GM19324 (cell line): ENCODE results near the gene CCSER1.
"Not testable (repeated sequence)": the region's sequence is repeated elsewhere in the genome, so short reads cannot be mapped to it uniquely, and the experiment has no call there.

Source experiments
- ATAC-seq: cut with Tn5 transposase; IDR thresholded peaks from one replicate; pipeline ENCODE4 v1.9.1; 2021; ENCODE audit warnings: mild to moderate bottlenecking, moderate library complexity; ENCODE audit not compliant: unreplicated experiment, low FRiP score

CCSER1 gene

DNA sequence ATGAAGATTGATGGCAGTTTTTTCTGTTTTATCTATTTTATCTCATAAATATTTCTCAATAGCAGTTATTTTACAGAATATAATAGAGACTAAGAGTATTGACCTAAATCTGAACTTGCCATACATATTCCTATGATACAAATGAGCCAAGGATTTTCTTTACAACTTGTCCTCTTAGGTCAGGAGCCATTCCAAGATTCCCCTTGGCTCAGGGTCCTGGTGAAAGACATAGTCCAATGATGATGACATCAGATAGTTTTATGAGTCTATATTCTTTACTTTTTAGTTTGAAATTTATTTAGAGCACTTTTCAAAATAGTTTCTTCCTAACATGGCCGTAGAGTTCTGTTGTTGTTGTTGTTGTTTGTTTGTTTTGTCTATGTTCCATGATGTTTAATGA is 1307.4 kb downstream of the CCSER1 start:
- ATAC-seq: no peak

- no peak for ATAC-seq
Measured at GRCh38 chr4:91436556-91436955, 1309.4 kb downstream of the CCSER1 start.

GRCh38 chr4:91447168-91447567 is 1320.0 kb downstream of the CCSER1 start:
- no peak for ATAC-seq

- ATAC-seq: no peak
Measured at GRCh38 chr4:91448668-91449330, 1321.6 kb downstream of the CCSER1 start.

- ATAC-seq: no peak
Measured at GRCh38 chr4:91454111-91454510, 1326.9 kb downstream of the CCSER1 start.

- not testable (repeated sequence) for ATAC-seq
Measured at GRCh38 chr4:91462566-91462965, 1335.4 kb downstream of the CCSER1 start.

- no peak for ATAC-seq
Measured at GRCh38 chr4:91470671-91471070, 1343.5 kb downstream of the CCSER1 start.

GRCh38 chr4:91471280-91471679 is 1344.1 kb downstream of the CCSER1 start:
- no peak for ATAC-seq

DNA sequence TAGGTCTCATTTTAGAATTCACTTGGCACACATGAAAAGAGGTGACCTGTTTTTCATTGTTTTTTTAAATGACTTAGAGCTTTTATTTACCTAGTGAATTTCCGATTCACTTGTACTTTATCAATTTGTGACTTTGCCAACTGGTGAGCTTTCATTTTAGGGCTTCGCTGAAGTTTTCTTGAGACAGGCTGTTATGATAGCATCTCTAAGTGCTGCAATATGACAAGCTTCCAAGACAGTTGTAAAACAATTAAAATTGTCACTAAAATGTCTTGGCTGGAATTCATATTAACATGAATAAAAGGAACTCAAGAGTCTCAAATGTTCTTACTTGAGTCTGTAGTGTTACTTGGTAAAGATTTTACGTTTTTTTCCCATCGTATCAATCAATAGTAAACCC is 1344.9 kb downstream of the CCSER1 start:
- ATAC-seq: no peak

DNA sequence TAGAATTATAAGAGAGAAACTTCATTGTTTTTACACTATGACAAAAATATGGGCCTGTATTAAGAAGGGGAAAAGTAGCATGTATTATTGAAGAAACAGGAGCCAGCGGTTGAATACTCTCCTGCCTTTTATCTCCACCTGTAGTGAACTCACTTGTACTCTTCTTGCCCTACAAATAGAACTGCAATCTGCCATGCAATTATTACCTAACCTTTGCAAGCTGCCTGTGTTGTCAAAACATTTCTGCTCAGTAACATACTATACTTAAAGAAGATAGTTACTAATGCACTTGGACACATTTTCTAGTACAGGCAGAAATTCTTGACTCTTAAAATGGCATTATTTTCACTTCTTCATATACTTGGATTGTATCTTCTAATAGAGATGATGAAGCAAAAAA is 1358.2 kb downstream of the CCSER1 start:
- ATAC-seq: no peak

DNA sequence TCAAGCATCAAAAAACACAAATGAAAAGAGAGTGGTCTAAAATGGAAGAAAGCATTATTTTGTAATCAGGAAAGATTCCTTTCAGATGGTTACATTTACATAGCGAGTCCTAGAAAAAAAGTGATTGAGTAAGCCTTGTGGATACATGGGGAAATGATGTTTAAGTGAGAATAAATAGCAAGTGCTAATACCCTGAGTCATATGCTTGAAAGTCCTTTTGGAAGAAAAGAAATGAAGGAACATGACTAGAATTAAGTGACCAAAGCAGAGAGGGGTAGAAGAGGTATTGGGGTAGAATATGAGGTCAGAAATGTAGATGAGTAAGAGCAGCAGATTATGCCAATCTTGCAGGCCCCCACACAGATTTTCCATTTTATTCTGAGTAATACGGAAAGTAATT is 1361.8 kb downstream of the CCSER1 start:
- ATAC-seq: no peak

DNA sequence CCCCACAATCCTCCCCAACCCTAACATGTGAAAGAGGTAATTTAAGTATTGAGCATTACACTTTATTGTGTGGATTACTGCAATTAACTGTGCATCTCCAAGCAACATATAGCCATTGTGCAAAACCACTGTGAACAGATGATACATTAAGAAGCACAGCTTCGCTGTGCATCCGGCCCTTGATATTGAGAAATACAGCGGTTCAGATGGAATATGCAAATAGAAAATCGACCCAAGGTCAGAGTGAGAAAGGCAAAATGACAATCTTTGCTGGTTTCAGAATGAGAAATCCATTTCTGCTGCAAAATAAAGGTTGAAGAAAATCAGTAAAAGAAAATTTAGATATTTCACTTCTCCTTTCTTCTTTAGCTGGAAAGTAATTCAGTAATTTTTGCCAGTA is 1370.7 kb downstream of the CCSER1 start:
- ATAC-seq: no peak

GRCh38 chr4:91502365-91502764 is 1375.2 kb downstream of the CCSER1 start:
- ATAC-seq: peak; percentile 51

GRCh38 chr4:91513326-91513725 is 1386.1 kb downstream of the CCSER1 start:
- no peak for ATAC-seq

- ATAC-seq: no peak
Measured at GRCh38 chr4:91519155-91519554, 1392.0 kb downstream of the CCSER1 start.

- ATAC-seq: no peak
Measured at GRCh38 chr4:91525621-91526020, 1398.4 kb downstream of the CCSER1 start.

- no peak for ATAC-seq
Measured at GRCh38 chr4:91527056-91527455, 1399.9 kb downstream of the CCSER1 start.

GRCh38 chr4:91567594-91567993 is 1440.4 kb downstream of the CCSER1 start:
- no peak for ATAC-seq

GRCh38 chr4:91577864-91578263 is 1450.7 kb downstream of the CCSER1 start:
- no peak for ATAC-seq

DNA sequence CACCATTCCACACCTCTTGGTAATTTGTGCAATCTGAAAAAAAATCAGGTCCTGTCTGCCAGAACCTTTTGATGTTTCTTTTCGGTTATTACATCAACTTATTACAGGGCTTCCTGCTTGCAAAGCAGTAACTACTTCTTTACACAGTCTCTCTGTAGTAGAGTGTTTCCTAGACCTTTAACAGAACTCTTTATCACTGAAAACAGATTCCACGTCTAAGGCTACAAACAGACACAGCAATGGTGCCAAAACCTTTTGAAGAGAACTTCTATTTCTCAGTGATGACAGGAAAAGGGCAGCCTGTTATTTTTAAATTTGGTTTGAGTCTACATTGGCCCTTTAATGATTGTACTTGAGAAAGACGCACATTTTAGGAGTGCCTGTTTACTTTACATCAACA is 1463.1 kb downstream of the CCSER1 start:
- ATAC-seq: no peak

DNA sequence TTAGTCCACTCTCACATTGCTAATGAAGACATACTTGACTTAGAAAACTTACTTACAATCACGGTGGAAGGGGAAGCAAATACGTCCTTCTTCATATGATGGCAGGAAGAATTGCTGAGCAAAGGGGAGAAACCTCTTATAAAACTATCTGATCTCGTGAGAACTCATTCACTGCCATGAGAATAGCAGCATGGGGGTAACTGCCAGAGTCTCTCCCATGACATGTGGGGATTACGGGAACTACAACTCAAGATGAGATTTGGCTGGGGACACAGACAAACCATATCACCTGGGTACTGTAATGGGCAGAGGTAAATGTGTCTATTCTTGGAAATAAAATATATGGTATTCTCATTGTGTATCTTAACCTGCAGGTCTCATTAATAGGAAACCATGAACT is 1464.9 kb downstream of the CCSER1 start:
- no peak for ATAC-seq

GRCh38 chr4:91596718-91597117 is 1469.5 kb downstream of the CCSER1 start:
- no peak for ATAC-seq

GRCh38 chr4:91598696-91599095 is 1471.5 kb downstream of the CCSER1 start:
- ATAC-seq: no peak
